Inferior parietal cortex (tissue), 1 donor: ENCODE data around the gene KRTAP5-2.
"Not testable (repeated sequence)": the region's sequence is repeated elsewhere in the genome, so short reads cannot be mapped to it uniquely, and the experiment has no call there.

Experiments
- DNase-seq: peaks from one replicate; pipeline ENCODE4 v3.0.0-alpha.2; 2016; ENCODE audit errors: extremely low spot score

KRTAP5-2 gene

GRCh38 chr11:1589996-1590395 lies 8.1 kb downstream of the KRTAP5-2 start:
- no peak for DNase-seq

- DNase-seq = not testable (repeated sequence)
These were observed 8.7 kb downstream of the KRTAP5-2 start for GRCh38 chr11:1589191-1589963.

GRCh38 chr11:1586699-1587098 lies 11.4 kb downstream of the KRTAP5-2 start:
- no peak for DNase-seq

- not testable (repeated sequence) for DNase-seq
These were observed 13.3 kb downstream of the KRTAP5-2 start, which contains the start of gene KRTAP5-1 for GRCh38 chr11:1584661-1585370. Gene KRTAP5-1, minus strand, starts transcription at chr11:1585283. Its CDS starts 34 bp downstream, at chr11:1585249.

- not testable (repeated sequence) for DNase-seq
These were observed 15.2 kb downstream of the KRTAP5-2 start for GRCh38 chr11:1582909-1583308.

GRCh38 chr11:1581976-1582375 lies 16.1 kb downstream of the KRTAP5-2 start:
- no peak for DNase-seq

- DNase-seq = no peak
These were observed 21.3 kb downstream of the KRTAP5-2 start for GRCh38 chr11:1576825-1577224.

- DNase-seq = not testable (repeated sequence)
These were observed 22.3 kb downstream of the KRTAP5-2 start for GRCh38 chr11:1575756-1576155.

GRCh38 chr11:1574933-1575242 lies 23.2 kb downstream of the KRTAP5-2 start:
- DNase-seq = peak; percentile 67

- no peak for DNase-seq
These were observed 23.7 kb downstream of the KRTAP5-2 start for GRCh38 chr11:1574238-1574932.

- no peak for DNase-seq
These were observed 24.2 kb downstream of the KRTAP5-2 start for GRCh38 chr11:1573903-1574237.

- no peak for DNase-seq
These were observed 24.8 kb downstream of the KRTAP5-2 start for GRCh38 chr11:1573077-1573902.

- DNase-seq = peak; percentile 89
These were observed 25.7 kb downstream of the KRTAP5-2 start, which contains the start of gene DUSP8 for GRCh38 chr11:1572197-1573076. Gene DUSP8, minus strand, starts transcription at chr11:1572271. Its CDS starts 6,445 bp downstream, at chr11:1565826.

- DNase-seq = no peak
These were observed 26.3 kb downstream of the KRTAP5-2 start for GRCh38 chr11:1571760-1572196.

- DNase-seq = no peak
These were observed 27.0 kb downstream of the KRTAP5-2 start for GRCh38 chr11:1570896-1571759.

GRCh38 chr11:1570531-1570895 lies 27.6 kb downstream of the KRTAP5-2 start:
- DNase-seq = no peak

- DNase-seq = no peak
These were observed 28.1 kb downstream of the KRTAP5-2 start for GRCh38 chr11:1570001-1570453.

- DNase-seq = no peak
These were observed 28.8 kb downstream of the KRTAP5-2 start for GRCh38 chr11:1569251-1569780.

- no peak for DNase-seq
These were observed 29.6 kb downstream of the KRTAP5-2 start for GRCh38 chr11:1568441-1568911.
